Mesothelial cell of epicardium (in vitro differentiated cells): Measurements from ENCODE around the gene TBCCD1. TPM values are rescaled to one million over a fixed set of nuclear protein-coding genes. Genes with fewer than 3 reads are reported as not detected.
"Not testable (repeated sequence)": the region's sequence is repeated elsewhere in the genome, so short reads cannot be mapped to it uniquely, and the experiment has no call there.

Source experiments
- DNase-seq, 2 experiments: peaks; one replicate each; pipeline ENCODE4 v3.0.0; 2021; ENCODE audit warnings: low spot score in 2 of 2; ENCODE audit not compliant: unreplicated experiment in 2 of 2
- H3K27ac Mint-ChIP-seq: 2 replicates; pipeline ENCODE4 v1.8.0; 2021; ENCODE audit warnings: mixed read lengths
- H3K27me3 Mint-ChIP-seq: 2 replicates; pipeline ENCODE4 v1.8.0; 2021; ENCODE audit warnings: low read depth, mixed read lengths
- H3K36me3 Mint-ChIP-seq: 2 replicates; pipeline ENCODE4 v1.8.0; 2021; ENCODE audit warnings: mixed read lengths
- H3K4me1 Mint-ChIP-seq: 2 replicates; pipeline ENCODE4 v1.8.0; 2021; ENCODE audit warnings: mixed read lengths
- H3K4me3 Mint-ChIP-seq: 2 replicates; pipeline ENCODE4 v1.8.0; 2021; ENCODE audit warnings: mild to moderate bottlenecking, moderate library complexity, mixed read lengths
- H3K9me3 Mint-ChIP-seq: 2 replicates; pipeline ENCODE4 v1.8.0; 2021; ENCODE audit warnings: mixed read lengths
- CTCF ChIP-seq: fragments of 200-600 bp; sonication (generic); IDR thresholded peaks from one replicate; pipeline ENCODE4 v1.5.0; 2021; ENCODE audit warnings: antibody characterized with exemption; ENCODE audit not compliant: unreplicated experiment
- total RNA-seq: library from RNA; stranded (reverse); gene quantifications from 3 replicates; pipeline ENCODE4 v1.2.1, GENCODE V29; 2021

The TBCCD1 gene
- total RNA-seq, 1 donor from 2014 or later, result 14.5 TPM

- DNase-seq, result peak; percentile 97 to 98
- peaks cover 32% of the 10 kb centered on the region for H3K4me1 Mint-ChIP-seq
- H3K9me3 Mint-ChIP-seq, result no peaks in the 10 kb centered on the region
- H3K4me3 Mint-ChIP-seq, result peak within 1 kb of the TSS; percentile 80
- H3K27ac Mint-ChIP-seq, result peak within 1 kb of the TSS; percentile 99
- no peaks in the 10 kb centered on the region for H3K27me3 Mint-ChIP-seq
- H3K36me3 Mint-ChIP-seq, result peaks cover 5% of the 10 kb centered on the region
- no peak for TF ChIP-seq CTCF
These were observed 3.2 kb upstream of the TBCCD1 start, which contains the start of gene DNAJB11 for GRCh38 chr3:186570096-186570940. Gene DNAJB11 (plus strand): TSS chr3:186570720. CDS start chr3:186570898, 178 bp downstream.

GRCh38 chr3:186569779-186570095 is 2.6 kb upstream of the TBCCD1 start:
- peak overlapping the region; percentile 80 for H3K4me3 Mint-ChIP-seq
- peak overlapping the region; percentile 99 for H3K27ac Mint-ChIP-seq
- peaks cover 32% of the 10 kb centered on the region for H3K4me1 Mint-ChIP-seq
- no peak for DNase-seq
- no peaks in the 10 kb centered on the region for H3K9me3 Mint-ChIP-seq
- peaks cover 5% of the 10 kb centered on the region for H3K36me3 Mint-ChIP-seq
- no peak for TF ChIP-seq CTCF
- no peaks in the 10 kb centered on the region for H3K27me3 Mint-ChIP-seq

GRCh38 chr3:186569361-186569760 is 2.2 kb upstream of the TBCCD1 start:
- not testable (repeated sequence) for H3K9me3 Mint-ChIP-seq, DNase-seq, H3K27ac Mint-ChIP-seq, H3K27me3 Mint-ChIP-seq, H3K36me3 Mint-ChIP-seq
- Mint-ChIP-seq H3K4me3 (peak overlapping the region; percentile 80), H3K4me1 (peaks cover 32% of the 10 kb centered on the region)

GRCh38 chr3:186566772-186567071 is 417 bp downstream of the TBCCD1 start:
- Mint-ChIP-seq H3K4me1 (peaks cover 31% of the 10 kb centered on the region), H3K36me3 (no peaks in the 10 kb centered on the region), H3K4me3 (peak overlapping the region; percentile 95), H3K27me3 (no peaks in the 10 kb centered on the region), H3K9me3 (no peaks in the 10 kb centered on the region), H3K27ac (peak overlapping the region; percentile 95)
- TF ChIP-seq CTCF, result no peak
- no peak for DNase-seq

GRCh38 chr3:186564586-186564985 is 2.6 kb downstream of the TBCCD1 start:
- no peak overlapping the region for H3K27ac Mint-ChIP-seq
- H3K36me3 Mint-ChIP-seq, result no peaks in the 10 kb centered on the region
- H3K27me3 Mint-ChIP-seq, result no peaks in the 10 kb centered on the region
- H3K4me3 Mint-ChIP-seq, result no peak overlapping the region
- no peaks in the 10 kb centered on the region for H3K9me3 Mint-ChIP-seq
- DNase-seq, result no peak
- peaks cover 14% of the 10 kb centered on the region for H3K4me1 Mint-ChIP-seq
- no peak for TF ChIP-seq CTCF

GRCh38 chr3:186552408-186553031 is 14.6 kb downstream of the TBCCD1 start:
- Mint-ChIP-seq H3K4me3 (no peak overlapping the region), H3K9me3 (no peaks in the 10 kb centered on the region), H3K4me1 (no peaks in the 10 kb centered on the region), H3K27me3 (no peaks in the 10 kb centered on the region), H3K36me3 (peaks cover 26% of the 10 kb centered on the region), H3K27ac (no peak overlapping the region)
- no peak for TF ChIP-seq CTCF
- DNase-seq, result no peak
